ENCODE results near the gene SLC41A3.

Gene SLC41A3

DNA sequence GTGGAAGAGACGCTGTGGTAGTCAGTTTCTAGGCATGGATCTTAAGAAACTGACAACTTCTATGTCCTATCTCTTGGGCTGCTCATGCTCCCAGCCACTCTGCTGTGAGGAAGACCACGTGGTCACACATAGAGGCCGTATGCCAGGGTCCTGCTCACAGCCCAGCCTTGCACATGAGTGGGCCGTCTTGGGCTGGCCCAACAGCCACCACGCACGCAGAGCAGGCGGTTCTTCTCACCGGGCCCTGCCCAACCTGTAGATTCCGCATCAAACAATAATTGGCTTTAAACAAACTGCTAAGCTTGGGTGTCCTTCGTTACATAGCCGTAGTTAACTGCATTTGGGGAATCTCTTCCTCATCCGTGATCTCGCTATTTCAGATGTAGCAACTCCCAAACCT lies 26.0 kb downstream of the SLC41A3 start:
- TF ChIP-seq, protein P1, sequence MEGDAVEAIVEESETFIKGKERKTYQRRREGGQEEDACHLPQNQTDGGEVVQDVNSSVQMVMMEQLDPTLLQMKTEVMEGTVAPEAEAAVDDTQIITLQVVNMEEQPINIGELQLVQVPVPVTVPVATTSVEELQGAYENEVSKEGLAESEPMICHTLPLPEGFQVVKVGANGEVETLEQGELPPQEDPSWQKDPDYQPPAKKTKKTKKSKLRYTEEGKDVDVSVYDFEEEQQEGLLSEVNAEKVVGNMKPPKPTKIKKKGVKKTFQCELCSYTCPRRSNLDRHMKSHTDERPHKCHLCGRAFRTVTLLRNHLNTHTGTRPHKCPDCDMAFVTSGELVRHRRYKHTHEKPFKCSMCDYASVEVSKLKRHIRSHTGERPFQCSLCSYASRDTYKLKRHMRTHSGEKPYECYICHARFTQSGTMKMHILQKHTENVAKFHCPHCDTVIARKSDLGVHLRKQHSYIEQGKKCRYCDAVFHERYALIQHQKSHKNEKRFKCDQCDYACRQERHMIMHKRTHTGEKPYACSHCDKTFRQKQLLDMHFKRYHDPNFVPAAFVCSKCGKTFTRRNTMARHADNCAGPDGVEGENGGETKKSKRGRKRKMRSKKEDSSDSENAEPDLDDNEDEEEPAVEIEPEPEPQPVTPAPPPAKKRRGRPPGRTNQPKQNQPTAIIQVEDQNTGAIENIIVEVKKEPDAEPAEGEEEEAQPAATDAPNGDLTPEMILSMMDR (conservative IDR thresholded peaks at IDR 0.05; ENCODE audit: low read length): no peak
- DNase-seq (ENCODE audit: low read depth): no peak
- no peak overlapping the region for H3K4me3 ChIP-seq (ENCODE audit: low read length)

DNA sequence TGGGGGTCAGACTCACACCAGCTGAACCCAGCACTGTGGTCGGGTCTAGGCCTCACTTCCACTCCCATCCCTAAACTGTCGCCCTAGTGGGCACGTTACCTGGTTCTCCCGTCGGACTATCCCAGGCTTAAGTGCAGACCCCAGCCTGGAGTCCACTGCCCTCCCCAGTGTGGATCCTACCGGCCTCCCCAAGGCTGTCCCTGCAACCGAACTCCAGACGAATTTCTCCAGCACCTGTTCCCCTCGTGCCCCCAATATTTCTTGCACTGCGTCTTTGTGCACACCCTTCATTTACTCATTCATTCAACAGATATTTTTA lies 26.5 kb downstream of the SLC41A3 start:
- no peak for DNase-seq (ENCODE audit: low read depth)
- TF ChIP-seq, protein P1 (conservative IDR thresholded peaks at IDR 0.05; ENCODE audit: low read length): no peak
- H3K4me3 ChIP-seq (ENCODE audit: low read length): no peak overlapping the region

DNA sequence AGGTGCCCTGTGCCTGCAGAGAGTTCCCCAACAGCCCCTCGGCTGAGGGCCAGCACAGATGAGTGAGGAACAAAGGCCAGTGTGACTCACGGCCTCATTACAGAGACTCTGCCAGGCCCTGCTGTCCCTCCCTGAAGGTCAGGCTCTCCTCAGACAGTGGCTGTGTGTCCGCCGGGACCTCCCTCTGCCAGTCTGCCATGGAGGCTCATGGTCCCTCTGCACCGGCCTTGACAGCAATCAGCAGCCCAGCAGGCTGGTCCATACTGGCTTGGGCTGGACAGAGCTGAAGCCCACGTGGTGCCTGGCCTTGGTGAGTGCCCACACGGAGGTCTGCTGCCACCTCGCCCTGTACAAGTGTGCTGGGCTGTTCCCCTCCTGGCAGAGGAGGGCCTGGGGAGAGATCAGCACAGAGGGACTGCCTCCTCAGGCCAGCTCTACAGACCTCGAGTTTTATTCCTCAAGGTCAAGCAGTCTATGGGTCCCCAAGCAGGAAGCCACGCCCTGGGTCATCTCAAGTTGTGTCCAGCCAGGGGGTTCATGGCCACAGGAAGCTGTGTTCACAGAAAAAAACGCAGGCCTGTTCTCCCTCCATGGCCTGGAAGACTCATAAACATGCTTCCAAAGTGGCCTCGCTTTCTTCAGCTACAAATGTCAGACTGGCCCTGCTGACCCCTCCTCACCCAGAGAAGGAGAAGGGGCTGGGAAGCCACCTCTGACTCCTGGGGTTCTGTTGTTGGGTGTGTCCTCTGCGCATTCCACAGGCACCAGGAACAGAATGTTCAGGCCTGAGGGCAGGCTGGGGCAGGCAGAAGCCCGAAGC lies 27.0 kb downstream of the SLC41A3 start:
- no peak for DNase-seq (ENCODE audit: low read depth)
- TF ChIP-seq, protein P1 (conservative IDR thresholded peaks at IDR 0.05; ENCODE audit: low read length): no peak
- no peak overlapping the region for H3K4me3 ChIP-seq (ENCODE audit: low read length)

DNA sequence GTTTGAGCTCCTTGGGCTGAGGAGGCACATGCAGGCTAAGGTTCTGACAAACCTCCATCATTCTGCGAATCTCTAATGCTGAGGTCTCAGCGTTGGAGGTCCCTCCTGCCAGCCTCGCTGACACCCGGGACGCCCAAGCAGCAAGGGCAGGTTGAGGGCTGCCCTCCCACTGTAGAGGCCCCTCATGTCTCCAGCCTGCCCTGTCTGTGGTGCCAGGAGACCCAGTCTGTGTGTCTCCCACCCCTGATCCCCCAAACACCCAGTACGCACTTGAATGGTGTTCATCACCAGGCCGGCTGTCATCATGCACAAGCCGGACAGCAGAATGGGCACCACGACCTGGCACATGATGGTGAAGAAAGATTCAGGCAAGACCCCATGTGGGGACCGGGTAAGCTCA lies 27.8 kb downstream of the SLC41A3 start:
- H3K4me3 ChIP-seq (ENCODE audit: low read length): no peak overlapping the region
- no peak for DNase-seq (ENCODE audit: low read depth)
- TF ChIP-seq, protein P1 (conservative IDR thresholded peaks at IDR 0.05; ENCODE audit: low read length): no peak

DNA sequence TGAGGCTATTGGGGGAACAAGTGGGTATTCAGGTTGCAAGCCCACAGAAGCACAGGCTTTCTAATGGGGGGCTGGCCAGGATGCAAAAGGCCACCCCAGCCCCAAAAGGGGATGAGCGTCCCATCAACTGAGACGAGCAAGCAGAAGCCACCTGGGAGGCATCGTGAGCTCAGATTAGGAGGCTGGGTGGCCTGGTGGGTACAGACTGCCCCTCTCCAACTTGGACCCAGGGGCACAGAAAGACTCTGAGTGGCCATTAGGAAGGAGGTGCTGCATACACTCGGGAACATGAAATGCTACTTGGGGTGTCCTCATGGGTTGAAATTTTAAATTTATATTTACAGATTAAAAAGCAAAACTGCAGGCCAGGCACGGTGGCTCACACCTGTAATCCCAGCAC lies 29.1 kb downstream of the SLC41A3 start:
- TF ChIP-seq, protein P1 (conservative IDR thresholded peaks at IDR 0.05; ENCODE audit: low read length): no peak
- DNase-seq (ENCODE audit: low read depth): no peak
- no peak overlapping the region for H3K4me3 ChIP-seq (ENCODE audit: low read length)

DNA sequence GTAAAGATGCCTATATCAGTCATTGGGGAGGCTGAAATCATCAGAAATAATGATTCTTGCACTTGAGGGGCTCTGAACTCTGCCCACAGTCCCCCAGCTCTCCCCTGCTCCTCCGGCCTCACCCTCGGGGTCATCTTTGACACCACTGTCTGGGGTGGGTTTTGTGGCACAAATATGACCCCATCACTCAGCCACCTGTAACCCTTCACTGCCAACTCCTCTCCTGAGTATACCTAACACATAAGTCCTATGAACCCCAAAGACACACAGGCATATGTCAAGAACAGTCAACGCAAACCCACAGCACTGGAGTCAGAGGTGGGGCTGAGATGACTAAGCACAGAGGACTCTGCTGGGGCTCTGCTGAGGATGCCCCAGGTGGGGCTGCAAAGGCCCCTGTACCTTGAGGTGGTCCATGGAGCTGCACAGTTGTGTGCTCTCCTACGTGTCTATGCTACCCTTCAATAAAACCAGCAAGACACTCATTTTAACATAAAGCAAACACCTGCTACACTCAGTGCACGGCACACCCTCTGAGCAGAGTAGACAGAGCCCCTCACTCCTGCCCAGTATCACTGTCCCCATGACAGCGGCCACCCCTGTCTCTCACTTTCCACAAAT lies 29.9 kb downstream of the SLC41A3 start:
- TF ChIP-seq, protein P1 (conservative IDR thresholded peaks at IDR 0.05; ENCODE audit: low read length): no peak
- no peak overlapping the region for H3K4me3 ChIP-seq (ENCODE audit: low read length)
- DNase-seq (ENCODE audit: low read depth): no peak

DNA sequence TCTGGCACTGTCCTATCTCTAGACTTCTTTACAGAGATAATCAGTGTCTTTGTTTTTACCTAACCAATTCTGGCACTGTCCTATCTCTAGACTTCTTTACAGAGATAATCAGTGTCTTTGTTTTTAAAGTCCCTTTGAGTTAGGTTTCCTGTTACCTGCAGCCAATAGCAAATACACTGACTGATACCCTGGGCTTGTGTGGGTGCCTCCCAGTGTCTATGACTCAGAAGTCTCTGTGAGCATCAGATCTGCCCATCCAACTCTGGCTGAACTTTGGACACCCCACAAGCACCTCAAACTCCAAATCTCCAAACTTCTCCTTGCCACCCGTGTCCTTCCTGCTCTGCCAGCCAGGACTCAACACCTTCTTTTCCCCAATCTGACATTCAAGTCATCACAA lies 30.4 kb downstream of the SLC41A3 start:
- H3K4me3 ChIP-seq (ENCODE audit: low read length): no peak overlapping the region
- TF ChIP-seq, protein P1 (conservative IDR thresholded peaks at IDR 0.05; ENCODE audit: low read length): no peak
- DNase-seq (ENCODE audit: low read depth): no peak
